EH (cell line): ENCODE results near the gene SOX5.

Experiments
- DNase-seq: peaks from one replicate; pipeline ENCODE4 v3.0.0-alpha.2; 2015; ENCODE audit warnings: low read depth

The SOX5 gene

DNA sequence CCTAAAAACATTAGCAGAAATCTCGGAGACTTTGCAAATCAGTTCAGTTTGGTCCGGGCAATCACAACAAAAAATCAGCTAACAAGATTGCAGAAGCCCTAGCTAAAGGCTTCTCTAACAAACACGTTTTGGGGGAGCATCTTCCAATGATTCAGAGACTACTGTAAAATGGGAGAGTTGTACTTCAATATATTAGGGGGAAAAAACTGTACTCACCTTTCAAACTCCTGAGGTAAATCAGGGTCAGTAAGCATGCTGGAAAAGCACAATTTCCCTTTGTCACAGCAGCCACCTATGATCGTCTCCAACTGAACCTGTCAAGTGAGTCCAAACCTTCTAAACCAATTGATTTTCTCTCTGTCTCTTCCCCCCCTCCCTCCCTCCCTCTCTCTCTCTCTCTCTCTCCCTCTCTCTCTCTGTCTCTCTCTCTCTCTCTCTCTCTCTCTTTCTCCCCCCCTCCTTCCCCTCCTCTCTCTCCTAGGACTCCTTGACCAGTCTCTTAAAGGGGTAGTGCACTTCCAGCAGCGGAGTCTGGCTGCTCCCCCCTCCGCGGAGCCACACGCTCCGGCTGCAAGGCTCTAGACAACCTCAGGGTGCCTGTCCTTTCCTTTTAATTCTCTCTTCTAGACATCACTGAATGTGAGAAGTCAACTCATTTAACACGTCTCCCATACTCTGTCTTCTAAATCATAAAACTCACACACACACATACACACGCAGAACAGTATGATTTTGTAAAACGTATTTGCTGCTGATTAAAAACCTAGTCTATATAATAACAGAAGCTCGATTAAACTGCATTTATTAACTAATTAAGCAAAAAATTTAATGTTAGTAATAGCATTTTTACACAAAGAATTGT, at the start of gene SOX5:
Gene SOX5 (minus strand): TSS at position 323 of the 862 bp plus-strand sequence. CDS start 69 bp downstream, at position 254.
- DNase-seq = no peak

- no peak for DNase-seq
Observed at GRCh38 chr12:23987046-23987445, 37.6 kb upstream of the SOX5 start.

DNA sequence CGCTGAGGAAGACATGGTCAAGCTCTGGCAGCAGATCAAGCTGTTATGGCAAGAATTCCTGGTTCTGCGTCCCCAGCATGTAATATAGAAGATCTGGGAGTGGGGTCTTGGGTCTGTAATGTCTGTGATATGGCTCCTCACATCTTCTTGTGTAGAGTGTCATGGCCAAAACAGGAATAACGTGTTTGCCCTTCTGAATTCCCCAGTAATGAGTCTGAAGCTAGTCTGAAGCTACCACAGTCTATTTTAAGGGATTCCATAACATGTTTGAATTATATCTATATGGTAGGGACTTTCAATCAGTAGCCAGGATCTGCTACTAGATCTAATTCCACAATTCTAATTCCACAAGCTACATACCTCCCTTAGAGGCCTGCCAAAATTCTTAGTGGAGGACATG, 31.4 kb upstream of the SOX5 start:
- DNase-seq = no peak

DNA sequence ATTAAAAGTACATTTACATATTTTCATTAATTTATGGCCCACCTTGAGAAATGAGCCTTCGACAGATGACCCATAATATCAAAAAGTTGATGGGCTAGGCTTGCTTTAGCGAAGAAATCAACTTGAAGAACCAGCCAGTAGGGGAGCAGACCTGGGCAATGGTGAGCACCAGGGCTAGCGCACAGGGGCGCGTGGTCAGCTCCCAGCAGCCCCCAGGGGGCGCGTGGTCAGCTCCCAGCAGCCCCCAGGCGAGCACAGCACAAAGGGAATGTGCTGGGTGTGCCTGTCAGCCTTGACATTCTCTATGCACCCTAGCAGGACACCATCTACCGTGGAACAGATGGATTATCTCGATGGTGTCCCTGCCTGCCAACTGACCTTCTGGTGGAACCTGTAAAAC, 15.3 kb upstream of the SOX5 start:
- DNase-seq = no peak

- no peak for DNase-seq
Observed at GRCh38 chr12:23959826-23960225, 10.4 kb upstream of the SOX5 start.

DNA sequence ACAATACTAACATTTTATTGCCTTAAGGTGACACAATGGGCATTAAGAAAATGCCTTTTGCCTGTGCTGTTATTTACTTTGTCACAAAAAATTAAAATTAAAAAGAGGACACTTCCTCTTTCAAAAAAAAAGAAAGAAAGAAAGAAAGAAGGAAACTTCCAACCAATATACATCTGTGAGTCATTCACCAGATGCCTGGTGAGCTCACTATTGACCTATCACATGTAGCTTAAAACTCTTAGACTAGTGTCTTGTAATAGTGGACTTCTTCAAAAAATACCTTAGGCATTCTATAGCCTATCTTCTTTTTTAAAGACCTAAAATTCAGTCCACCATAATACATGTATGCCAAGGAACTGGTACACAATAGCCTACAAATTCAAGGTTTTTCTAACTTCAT, 4.9 kb upstream of the SOX5 start:
- no peak for DNase-seq

- no peak for DNase-seq
Observed at GRCh38 chr12:23952071-23952470, 2.6 kb upstream of the SOX5 start.

DNA sequence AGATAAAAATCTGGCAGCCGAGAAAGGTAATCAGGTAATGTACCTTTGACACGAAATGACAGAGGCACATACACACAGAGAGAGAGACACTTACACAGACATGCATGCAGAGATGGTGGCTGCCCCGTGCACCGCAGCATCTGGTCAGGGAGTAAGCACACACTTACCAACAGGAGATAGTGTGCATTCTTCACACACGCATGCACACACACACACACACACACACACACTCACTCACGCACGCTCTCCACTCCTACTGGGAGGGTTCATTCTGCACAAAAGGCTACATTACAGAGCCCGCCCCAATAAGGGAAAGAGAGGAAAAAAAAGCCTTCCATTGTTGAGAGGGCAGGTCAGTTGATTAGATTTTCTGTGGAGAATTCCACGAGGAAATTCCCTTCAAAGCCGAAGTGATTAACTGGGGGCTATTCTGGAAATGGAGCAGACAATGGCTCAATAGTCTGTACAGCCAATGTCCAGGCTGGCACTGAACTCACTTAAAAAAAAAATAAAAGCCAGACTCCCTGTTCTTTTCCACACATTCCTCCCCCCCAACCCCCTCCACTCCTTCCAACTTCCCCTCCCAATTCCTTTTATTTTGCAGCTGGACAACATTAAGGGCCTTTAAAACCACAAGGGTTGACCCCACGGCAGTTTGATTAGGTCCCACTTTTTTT, 1.4 kb upstream of the SOX5 start:
- DNase-seq = peak; percentile 2

DNA sequence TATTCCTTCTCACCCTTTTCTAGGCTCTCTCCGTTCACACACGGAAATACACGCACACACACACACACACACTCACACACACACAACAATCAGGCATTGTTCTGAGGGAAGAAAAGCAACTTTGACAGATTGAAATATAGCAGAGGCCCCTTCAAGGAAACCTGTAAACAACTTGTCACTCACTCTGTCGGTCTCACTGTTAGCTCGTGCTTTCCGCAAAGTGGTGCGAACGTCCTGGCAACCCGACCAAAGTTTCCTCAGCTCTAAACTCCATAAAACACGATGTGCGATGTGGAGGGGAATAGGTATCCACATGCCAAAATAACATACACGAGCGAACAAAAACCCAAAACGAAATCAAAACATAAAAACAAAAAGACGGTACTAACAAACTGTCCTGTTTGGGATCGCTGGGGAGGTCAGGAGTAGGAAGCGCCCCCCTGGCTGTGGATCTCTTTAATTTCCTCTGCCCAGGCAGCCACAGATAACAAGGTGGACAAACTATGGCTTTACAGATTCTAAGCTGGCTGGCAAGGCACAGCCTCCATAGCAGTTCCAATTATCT, 822 bp upstream of the SOX5 start:
- no peak for DNase-seq

DNA sequence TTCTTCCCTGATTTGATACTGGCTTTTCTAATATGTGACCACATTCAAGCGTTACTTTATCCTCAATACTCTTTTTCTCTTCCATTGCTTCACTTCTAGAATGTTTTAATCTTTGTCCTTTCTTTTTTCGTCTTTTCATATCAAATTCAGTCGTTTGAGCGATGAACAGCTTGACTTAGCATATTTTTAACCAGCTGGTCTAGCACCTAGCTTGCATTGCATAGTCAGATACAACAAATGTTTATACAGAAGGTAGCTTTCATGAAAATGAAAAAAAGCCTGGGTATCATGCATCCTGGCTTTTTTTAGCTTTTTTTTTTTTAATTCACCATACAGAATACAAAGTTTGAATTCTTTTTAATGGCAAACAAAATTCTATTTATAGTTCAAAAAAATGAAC, 1.2 kb downstream of the SOX5 start:
- DNase-seq = no peak

- DNase-seq = no peak
Observed at GRCh38 chr12:23947395-23947794, 2.1 kb downstream of the SOX5 start.

DNA sequence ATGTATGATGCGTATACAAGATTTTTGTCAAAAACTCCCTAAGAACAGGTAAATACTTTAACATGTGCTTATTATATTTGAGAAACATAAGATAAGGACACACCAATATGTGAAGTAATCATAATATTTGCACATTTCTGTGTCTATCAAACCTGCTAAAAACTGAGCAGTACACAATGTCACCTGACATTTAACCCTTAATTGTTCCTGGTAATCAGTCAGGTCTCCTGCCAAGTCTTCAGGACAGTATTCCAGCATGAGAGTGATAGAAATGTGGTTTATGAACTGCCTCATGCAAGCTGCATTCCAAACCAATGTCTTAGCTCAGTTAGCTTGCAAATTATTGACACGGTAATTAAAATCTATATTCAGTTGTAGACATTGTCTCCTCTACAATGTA, 4.2 kb downstream of the SOX5 start:
- DNase-seq = no peak

- DNase-seq = no peak
Observed at GRCh38 chr12:23944067-23944466, 5.4 kb downstream of the SOX5 start.

GRCh38 chr12:23942841-23943240, 6.6 kb downstream of the SOX5 start:
- no peak for DNase-seq

DNA sequence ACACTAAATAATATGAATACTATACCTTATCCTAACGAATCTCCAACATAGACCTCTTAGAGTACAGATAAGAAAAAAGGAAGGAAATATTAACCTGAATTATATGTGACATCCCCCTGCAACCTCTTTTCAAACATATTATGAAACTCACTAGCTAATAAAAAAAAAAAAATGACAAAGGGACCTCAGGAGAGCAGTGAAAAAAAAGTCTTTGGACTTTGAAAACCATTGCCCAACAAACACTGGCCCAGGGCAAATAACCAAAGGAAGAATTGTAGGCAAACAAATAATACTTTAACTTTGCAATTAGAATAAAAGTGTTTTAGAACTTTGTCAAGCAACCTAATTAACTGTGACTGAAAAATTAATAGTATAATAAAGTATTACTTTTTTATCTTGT, 7.7 kb downstream of the SOX5 start:
- DNase-seq = no peak

DNA sequence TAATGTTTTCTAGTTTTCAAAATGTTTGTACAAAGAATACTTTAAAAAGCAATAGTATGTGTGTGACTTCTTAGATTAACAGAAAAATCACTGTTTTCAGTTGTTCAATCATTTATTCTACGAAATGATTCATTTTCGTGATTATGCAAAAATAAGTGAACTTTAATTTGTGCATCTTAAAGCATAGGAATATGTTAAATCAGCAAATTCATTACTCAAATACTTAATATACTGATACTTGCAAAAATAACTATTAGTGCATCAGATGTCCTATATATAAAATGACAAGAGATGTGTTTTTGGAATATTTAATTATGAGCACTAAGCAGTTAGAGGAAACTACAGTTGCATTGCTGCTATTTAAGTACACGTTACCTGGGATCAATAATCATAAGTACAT, 11.0 kb downstream of the SOX5 start:
- no peak for DNase-seq

- no peak for DNase-seq
Observed at GRCh38 chr12:23931176-23931575, 18.3 kb downstream of the SOX5 start.

DNA sequence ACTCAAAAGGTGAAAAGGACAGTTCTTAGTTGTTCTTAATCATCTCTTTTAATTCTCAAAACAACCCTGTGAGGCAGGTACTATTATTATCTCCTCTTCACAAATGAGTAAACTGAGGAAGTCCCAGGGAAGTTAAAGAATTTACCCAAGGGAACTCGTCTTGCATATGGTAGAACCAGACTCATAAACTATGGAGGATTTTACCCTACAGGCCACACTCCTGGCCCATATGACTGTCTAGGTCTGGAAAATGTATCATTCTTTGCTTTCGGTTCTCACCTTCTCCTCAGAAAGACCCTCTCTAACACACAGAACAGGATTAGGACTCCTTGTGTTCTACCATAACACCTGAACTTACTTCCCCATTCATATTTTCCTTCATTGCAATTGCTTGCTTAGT, 18.9 kb downstream of the SOX5 start:
- DNase-seq = no peak

GRCh38 chr12:23929906-23930305, 19.6 kb downstream of the SOX5 start:
- DNase-seq = no peak

DNA sequence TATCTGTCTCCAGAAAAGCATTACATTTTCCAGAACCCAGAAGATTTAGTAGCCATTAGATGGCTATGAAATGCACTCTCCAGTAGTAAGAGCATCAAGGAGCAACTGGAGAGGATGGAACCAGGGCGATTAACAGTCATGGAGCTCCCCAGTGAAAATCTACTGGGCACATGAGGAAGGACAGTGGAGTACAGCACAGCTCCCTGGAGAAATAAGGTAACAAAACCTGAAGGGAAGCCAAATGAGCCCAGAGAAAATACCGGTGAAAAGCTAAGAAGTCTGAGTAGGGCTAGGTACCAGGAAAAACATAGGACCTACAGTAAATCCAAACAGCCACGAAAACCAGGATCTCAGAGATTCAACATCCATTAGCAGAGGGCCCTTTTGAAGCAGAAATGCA, 21.6 kb downstream of the SOX5 start:
- DNase-seq = no peak

- no peak for DNase-seq
Observed at GRCh38 chr12:23921099-23921856, 28.2 kb downstream of the SOX5 start.

DNA sequence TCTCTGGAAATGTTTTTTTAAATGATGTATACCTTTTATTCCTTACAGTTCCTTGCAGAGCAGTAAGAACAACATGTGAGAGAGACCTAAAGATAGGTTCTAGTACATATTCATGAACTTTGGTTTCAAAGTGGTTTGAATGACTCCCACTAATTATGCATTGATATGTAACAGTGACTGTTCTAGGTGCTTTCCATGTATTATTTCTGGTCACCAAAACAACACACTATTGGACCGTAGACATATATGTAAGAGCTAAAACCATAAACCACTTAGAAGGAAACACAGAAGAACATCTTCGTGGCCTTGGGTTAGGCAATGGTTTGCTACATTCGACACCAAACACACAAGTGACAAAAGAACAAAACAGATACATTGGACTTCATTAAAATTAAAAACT, 37.9 kb downstream of the SOX5 start:
- no peak for DNase-seq

DNA sequence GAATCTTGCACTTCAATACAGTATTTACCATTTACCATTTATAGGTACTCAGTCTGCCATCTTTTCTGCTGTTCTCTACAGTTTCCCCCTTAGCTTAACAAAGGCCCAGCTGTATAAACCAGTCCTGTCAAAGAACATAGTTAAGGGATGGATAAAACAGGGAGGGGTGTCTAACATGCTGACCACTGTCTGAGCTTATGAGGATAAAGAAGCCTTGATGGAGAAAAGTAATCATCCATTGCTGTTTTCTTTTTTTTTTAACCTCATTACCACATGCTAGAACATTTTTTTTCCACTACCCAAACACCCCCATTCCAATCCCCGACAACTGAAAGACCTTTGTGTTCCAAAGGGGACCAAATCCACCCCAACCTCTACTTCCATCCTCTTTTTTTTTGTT, 39.9 kb downstream of the SOX5 start:
- no peak for DNase-seq
